CD4-positive, alpha-beta memory T cell (primary cell): ENCODE results near the gene PAPOLB. TPM values are rescaled to one million over a fixed set of nuclear protein-coding genes. Genes with fewer than 3 reads are reported as not detected.

ENCODE experiments used
- CTCF ChIA-PET: fragments of 350-600 bp; sonication (Branson Sonifier 250); formaldehyde crosslinking; loops from one replicate; lab custom pipeline; 2021; ENCODE audit warnings: inconsistent platforms; ENCODE audit not compliant: partially characterized antibody; lab: Charles Lee
- POLR2A ChIA-PET: fragments of 350-600 bp; sonication (Branson Sonifier 250); formaldehyde crosslinking; loops from one replicate; lab custom pipeline; 2021; ENCODE audit not compliant: partially characterized antibody; lab: Charles Lee
- DNase-seq, 5 donors: peaks; one replicate each; pipeline versions ENCODE4 v3.0.0 to v3.0.0-alpha.2; 2020 to 2022; ENCODE audit warnings: mixed read lengths in 1 of 5
- H3K27ac ChIP-seq: one replicate; pipeline ENCODE4 v1.7.0; 2013; ENCODE audit warnings: low read depth, low read length
- H3K27me3 ChIP-seq: 2 replicates; pipeline ENCODE4 v1.7.0; 2013; ENCODE audit warnings: mild to moderate bottlenecking, low read length, moderate library complexity; ENCODE audit not compliant: insufficient read depth
- H3K36me3 ChIP-seq: 2 replicates; pipeline ENCODE4 v1.7.0; 2013; ENCODE audit warnings: mild to moderate bottlenecking, low read length, moderate library complexity; ENCODE audit not compliant: insufficient read depth
- H3K4me1 ChIP-seq: 2 replicates; pipeline ENCODE4 v1.7.0; 2013; ENCODE audit warnings: mild to moderate bottlenecking, low read length, moderate library complexity; ENCODE audit not compliant: insufficient read depth
- H3K4me3 ChIP-seq, 2 donors: one replicate each; pipeline ENCODE4 v1.7.0; 2013; ENCODE audit warnings: low read length in 2 of 2, mild to moderate bottlenecking in 1 of 2
- H3K9me3 ChIP-seq, 2 donors: one replicate each; pipeline ENCODE4 v1.7.0; 2013; ENCODE audit warnings: low read length in 2 of 2, control low read depth in 1 of 2; ENCODE audit not compliant: control insufficient read depth in 1 of 2
- H3K27ac Mint-ChIP-seq, 7 donors: one replicate each; pipeline ENCODE4 v1.8.0; 2020 to 2021; ENCODE audit warnings: mixed read lengths in 7 of 7, mild to moderate bottlenecking in 6 of 7, inconsistent platforms in 3 of 7, moderate library complexity in 3 of 7
- H3K27me3 Mint-ChIP-seq, 2 donors: one replicate each; pipeline ENCODE4 v1.8.0; 2020 to 2021; ENCODE audit warnings: mixed read lengths in 2 of 2
- H3K36me3 Mint-ChIP-seq, 2 donors: one replicate each; pipeline ENCODE4 v1.8.0; 2020 to 2021; ENCODE audit warnings: mixed read lengths in 2 of 2, inconsistent platforms in 1 of 2, mild to moderate bottlenecking in 1 of 2
- H3K4me1 Mint-ChIP-seq, 4 donors: one replicate each; pipeline ENCODE4 v1.8.0; 2020 to 2021; ENCODE audit warnings: mixed read lengths in 4 of 4, mild to moderate bottlenecking in 1 of 4
- H3K4me3 Mint-ChIP-seq, 8 donors: one replicate each; pipeline ENCODE4 v1.8.0; 2020 to 2021; ENCODE audit warnings: mixed read lengths in 8 of 8, mild to moderate bottlenecking in 7 of 8, moderate library complexity in 6 of 8, inconsistent platforms in 3 of 8
- H3K9me3 Mint-ChIP-seq, 8 donors: one replicate each; pipeline ENCODE4 v1.8.0; 2020 to 2021; ENCODE audit warnings: mixed read lengths in 8 of 8, mild to moderate bottlenecking in 5 of 8, inconsistent platforms in 3 of 8, moderate library complexity in 1 of 8
- intact Hi-C: fragments of 100-400 bp; cut with micrococcal nuclease; formaldehyde crosslinking; loops from one replicate; pipeline ENCODE4 v1.15.1; 2023
- polyA plus RNA-seq, 2 donors: library from polyadenylated mRNA; unstranded; fragments of 300-500 nt; fragmentation: Illumina TruSeq; gene quantifications; one replicate each; pipeline ENCODE4 v1.2.3, GENCODE V29; 2021
- total RNA-seq, 2 experiments: library from RNA; stranded (reverse); gene quantifications; one replicate each; pipeline ENCODE4 v1.2.3, GENCODE V29; 2021

Gene PAPOLB
- total and polyA plus RNA-seq, 4 experiments from 2014 or later, result not detected

DNA sequence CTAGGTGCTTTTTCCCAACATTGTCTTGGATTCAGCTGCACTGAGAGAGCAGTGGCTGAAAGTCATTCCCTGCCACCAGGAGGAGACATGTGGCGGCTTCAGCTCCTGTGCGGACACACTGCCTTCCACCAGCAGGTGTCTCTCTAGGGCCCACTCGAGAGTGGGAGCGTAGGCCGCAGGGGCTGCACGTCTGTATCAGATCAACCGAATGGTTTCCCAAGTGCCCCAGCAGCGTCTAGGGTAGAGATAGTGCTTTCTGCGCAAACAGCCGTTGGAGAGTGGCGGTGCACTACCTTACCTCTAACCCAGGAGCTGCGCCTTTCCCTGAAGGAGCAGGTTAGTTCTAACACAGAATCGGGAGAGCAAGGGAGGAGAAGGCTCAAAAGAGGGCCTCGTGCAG is 31.7 kb downstream of the PAPOLB start:
- Mint-ChIP-seq H3K4me3 (no peak overlapping the region), H3K27ac (peak overlapping the region in 1 of 7 donors; percentile 59)

DNA sequence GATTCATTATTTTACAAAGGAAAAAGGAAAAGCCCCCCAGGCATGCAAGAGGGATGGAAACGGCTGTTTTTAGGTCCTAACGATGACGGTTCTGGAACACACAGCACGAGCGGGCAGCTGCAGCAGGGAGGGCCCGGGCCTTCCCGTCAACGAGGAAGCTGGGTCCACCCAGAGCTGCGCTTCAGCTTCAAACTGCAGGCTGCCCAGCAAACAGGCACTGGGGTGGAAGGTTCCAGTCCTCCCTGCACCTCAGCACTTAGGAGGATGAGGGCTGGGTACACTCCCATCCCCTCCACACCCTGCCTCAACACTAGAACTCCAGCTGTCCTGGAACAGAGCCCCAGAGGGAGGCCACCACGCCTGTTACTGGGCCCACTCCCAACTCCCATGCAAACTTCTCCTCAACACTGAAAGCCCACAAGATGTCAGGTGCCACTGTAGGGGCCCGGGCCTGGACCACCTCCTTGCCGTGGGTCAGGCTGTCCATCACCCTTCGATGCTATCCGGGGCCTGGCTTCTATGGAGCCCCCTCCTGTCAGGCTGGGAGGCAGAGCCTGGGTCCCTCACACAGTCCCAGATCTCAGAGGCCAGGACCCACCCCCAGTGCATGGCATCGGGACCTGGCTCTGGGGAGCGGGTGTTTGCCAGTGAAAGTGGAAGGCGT is 33.0 kb downstream of the PAPOLB start:
- peaks cover 0 to 4% (median 2%) of the 10 kb centered on the region in 4 donors for H3K4me1 Mint-ChIP-seq
- no peaks in the 10 kb centered on the region for H3K36me3 ChIP-seq
- ChIA-PET CTCF (interaction anchor here (1.2 to 1.7 kb wide), 2 partner anchors 259 to 260 kb away, joined by 3 to 7 read pairs; no protein-coding TSS in a partner anchor), POLR2A (no interaction called here)
- no peaks in the 10 kb centered on the region for H3K4me1 ChIP-seq
- H3K4me3 ChIP-seq, result no peak overlapping the region
- peak overlapping the region in 1 of 8 donors; percentile 38 for H3K4me3 Mint-ChIP-seq
- H3K27ac Mint-ChIP-seq, result no peak overlapping the region
- no peaks in the 10 kb centered on the region for H3K36me3 Mint-ChIP-seq
- no peaks in the 10 kb centered on the region for H3K9me3 ChIP-seq
- peaks cover 5 to 6% of the 10 kb centered on the region in 2 donors for H3K27me3 Mint-ChIP-seq
- no peaks in the 10 kb centered on the region for H3K27me3 ChIP-seq
- H3K9me3 Mint-ChIP-seq, result no peaks in the 10 kb centered on the region
- no peak for DNase-seq
- no peak overlapping the region for H3K27ac ChIP-seq
- intact Hi-C loops, result no loop called here

More for the DNA sequence above, 31.7 kb downstream of the PAPOLB start:
- intact Hi-C loops, result loop anchor here (1.0 kb wide), 1 partner anchor 255 kb away; no protein-coding TSS in a partner anchor
- POLR2A ChIA-PET, result no interaction called here
- Histone ChIP-seq H3K4me3 (no peak overlapping the region), H3K4me1 (no peaks in the 10 kb centered on the region), H3K36me3 (no peaks in the 10 kb centered on the region), H3K27ac (no peak overlapping the region), H3K9me3 (no peaks in the 10 kb centered on the region), H3K27me3 (no peaks in the 10 kb centered on the region)
- H3K36me3 Mint-ChIP-seq, result no peaks in the 10 kb centered on the region
- peaks cover 3 to 6% of the 10 kb centered on the region in 2 donors for H3K27me3 Mint-ChIP-seq
- peak in 4 of 5 donors; percentile 29 to 56 (median 35) for DNase-seq
- CTCF ChIA-PET, result interaction anchor here (0.9 to 3.0 kb wide), 7 partner anchors 38 to 261 kb away, joined by 3 to 15 read pairs (median 4); no protein-coding TSS in a partner anchor
- H3K4me1 Mint-ChIP-seq, result peaks cover 0 to 4% (median 2%) of the 10 kb centered on the region in 4 donors
- no peaks in the 10 kb centered on the region for H3K9me3 Mint-ChIP-seq

DNA sequence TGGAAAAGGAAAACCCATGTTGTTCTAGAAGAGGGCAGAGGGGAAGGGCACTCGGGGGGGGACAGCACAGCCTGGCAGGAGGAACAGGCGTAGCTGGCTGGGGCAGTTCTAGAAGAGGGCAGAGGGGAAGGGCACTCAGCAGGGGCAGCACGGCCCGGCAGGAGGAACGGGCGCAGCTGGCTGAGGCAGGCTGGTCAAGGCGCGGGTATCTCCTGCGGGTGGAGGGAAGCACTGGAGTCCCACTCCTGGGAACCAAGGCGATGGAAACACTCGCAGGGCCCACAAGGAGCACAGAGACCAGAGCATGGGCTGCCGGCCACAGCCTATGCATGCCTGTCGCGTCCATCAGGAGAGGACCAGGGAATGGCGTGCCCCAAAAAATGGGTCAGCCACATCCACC is 36.7 kb downstream of the PAPOLB start:
- intact Hi-C loops, result no loop called here
- H3K4me3 ChIP-seq, result no peak overlapping the region
- H3K27ac ChIP-seq, result no peak overlapping the region
- H3K9me3 ChIP-seq, result no peaks in the 10 kb centered on the region
- no peaks in the 10 kb centered on the region for H3K4me1 ChIP-seq
- H3K27me3 ChIP-seq, result no peaks in the 10 kb centered on the region
- peaks cover 0 to 2% (median 0%) of the 10 kb centered on the region in 8 donors for H3K9me3 Mint-ChIP-seq
- DNase-seq, result no peak
- H3K4me3 Mint-ChIP-seq, result no peak overlapping the region
- H3K27ac Mint-ChIP-seq, result peak overlapping the region in 2 of 7 donors; percentile 61 to 66
- no peaks in the 10 kb centered on the region for H3K36me3 Mint-ChIP-seq
- peaks cover 6 to 7% of the 10 kb centered on the region in 2 donors for H3K27me3 Mint-ChIP-seq
- ChIA-PET POLR2A (no interaction called here), CTCF (interaction anchor here (0.7 kb wide), 1 partner anchor 105 kb away, joined by 3 read pairs; no protein-coding TSS in a partner anchor)
- H3K36me3 ChIP-seq, result no peaks in the 10 kb centered on the region
- peaks cover 0 to 2% (median under 1%) of the 10 kb centered on the region in 4 donors for H3K4me1 Mint-ChIP-seq

DNA sequence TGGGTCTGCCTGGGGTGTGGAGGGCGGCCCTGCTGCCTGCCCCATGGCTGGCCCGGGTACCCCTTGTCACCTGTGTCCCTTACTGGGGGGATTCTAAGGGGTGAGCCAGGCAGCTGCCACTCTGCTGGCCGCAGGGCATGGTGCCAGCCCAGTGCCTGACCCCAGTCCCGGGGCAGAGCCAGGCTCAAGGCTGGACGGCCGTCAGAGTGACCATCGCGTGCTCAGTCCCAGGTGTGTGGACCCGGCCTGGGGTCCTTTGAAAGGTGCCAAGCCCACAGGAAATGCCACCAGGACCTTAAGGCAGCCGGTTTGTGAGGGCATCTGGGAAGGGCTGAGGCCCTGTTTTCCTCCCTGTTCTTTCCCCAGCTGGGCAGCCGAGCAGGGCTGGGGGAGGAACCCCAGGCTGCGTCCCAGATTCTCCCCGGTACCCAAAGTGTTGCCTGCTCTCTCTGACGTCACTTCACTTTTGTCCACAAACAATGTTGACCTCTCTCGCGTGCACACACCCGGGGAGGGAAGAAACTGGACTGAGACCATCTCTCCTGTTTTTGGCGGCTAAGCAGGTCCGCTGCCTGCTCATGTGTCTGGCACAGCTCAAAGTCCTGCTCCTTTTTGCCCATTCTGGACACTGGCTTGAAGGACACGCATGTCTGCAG is 37.6 kb downstream of the PAPOLB start:
- Histone ChIP-seq H3K9me3 (no peaks in the 10 kb centered on the region), H3K27ac (no peak overlapping the region), H3K4me1 (no peaks in the 10 kb centered on the region), H3K36me3 (no peaks in the 10 kb centered on the region), H3K4me3 (no peak overlapping the region), H3K27me3 (no peaks in the 10 kb centered on the region)
- Mint-ChIP-seq H3K27ac (no peak overlapping the region), H3K9me3 (peaks cover 0 to 2% (median 0%) of the 10 kb centered on the region in 8 donors), H3K4me3 (no peak overlapping the region), H3K27me3 (peaks cover 7 to 12% of the 10 kb centered on the region in 2 donors), H3K4me1 (no peaks in the 10 kb centered on the region), H3K36me3 (no peaks in the 10 kb centered on the region)
- POLR2A ChIA-PET, result no interaction called here
- no peak for DNase-seq
- CTCF ChIA-PET, result no interaction called here
- intact Hi-C loops, result no loop called here

DNA sequence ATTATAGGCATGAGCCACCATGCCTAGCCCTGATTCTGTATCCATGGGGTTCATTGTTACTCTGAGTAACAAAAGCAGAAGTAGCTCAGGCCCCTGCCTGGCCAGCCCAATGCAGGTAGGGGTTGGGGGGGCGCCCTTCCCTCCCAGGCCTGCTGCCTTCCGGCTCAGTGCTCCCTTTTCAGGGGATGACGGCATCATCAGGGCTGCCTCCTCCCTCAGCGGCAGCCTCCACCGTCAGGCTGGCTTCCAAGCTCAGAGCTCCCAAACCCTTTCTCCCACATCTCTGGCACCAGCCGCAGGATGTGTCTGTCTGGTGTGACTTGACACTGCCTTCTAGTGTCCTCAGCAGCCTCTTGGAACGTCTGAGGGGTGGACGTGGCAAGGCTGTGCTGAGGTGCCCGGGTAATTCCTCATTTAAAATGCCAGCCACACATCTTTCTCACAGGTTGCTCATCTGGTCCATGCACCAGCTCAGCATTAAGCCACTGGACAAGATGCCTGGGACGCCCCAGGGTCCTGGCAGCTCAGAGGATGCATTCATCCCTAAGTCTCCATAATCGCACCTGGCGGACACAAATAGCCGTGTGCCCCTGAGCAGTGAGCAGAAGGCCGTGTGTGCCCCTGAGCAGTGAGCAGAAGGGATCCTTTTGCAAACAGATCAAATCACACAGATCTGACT is 38.2 kb downstream of the PAPOLB start:
- POLR2A ChIA-PET, result no interaction called here
- peaks cover 7 to 14% of the 10 kb centered on the region in 2 donors for H3K27me3 Mint-ChIP-seq
- no peak for DNase-seq
- Histone ChIP-seq H3K36me3 (no peaks in the 10 kb centered on the region), H3K9me3 (no peaks in the 10 kb centered on the region), H3K27me3 (no peaks in the 10 kb centered on the region), H3K4me1 (no peaks in the 10 kb centered on the region), H3K27ac (no peak overlapping the region), H3K4me3 (no peak overlapping the region)
- no peak overlapping the region for H3K4me3 Mint-ChIP-seq
- no peaks in the 10 kb centered on the region for H3K4me1 Mint-ChIP-seq
- H3K36me3 Mint-ChIP-seq, result no peaks in the 10 kb centered on the region
- H3K9me3 Mint-ChIP-seq, result peaks cover 0 to 2% (median 0%) of the 10 kb centered on the region in 8 donors
- intact Hi-C loops, result no loop called here
- CTCF ChIA-PET, result no interaction called here
- H3K27ac Mint-ChIP-seq, result peak overlapping the region in 1 of 7 donors; percentile 29

DNA sequence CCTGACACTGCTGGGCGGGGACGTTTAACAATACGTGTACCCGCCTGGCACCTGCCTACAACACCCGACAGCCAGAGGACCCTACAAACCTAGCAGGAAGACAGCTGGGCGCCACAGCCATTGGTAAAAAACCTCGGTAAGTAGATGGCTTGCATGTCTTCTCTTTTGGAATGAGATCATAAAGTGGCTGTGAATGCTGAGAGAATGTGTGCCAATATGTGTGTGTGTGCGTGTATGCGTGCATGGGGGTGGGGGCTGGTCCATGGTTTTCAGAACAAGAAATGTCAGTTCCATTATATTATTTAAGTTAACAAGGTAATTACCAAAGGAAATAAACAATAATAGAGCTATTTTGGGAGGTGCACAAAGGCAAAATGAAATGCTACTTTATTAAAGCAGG is 39.2 kb downstream of the PAPOLB start:
- Mint-ChIP-seq H3K27ac (no peak overlapping the region), H3K4me1 (no peaks in the 10 kb centered on the region), H3K36me3 (no peaks in the 10 kb centered on the region), H3K27me3 (peaks cover 7 to 14% of the 10 kb centered on the region in 2 donors), H3K9me3 (peaks cover 0 to 2% (median 0%) of the 10 kb centered on the region in 8 donors), H3K4me3 (no peak overlapping the region)
- CTCF ChIA-PET, result no interaction called here
- POLR2A ChIA-PET, result no interaction called here
- no peak overlapping the region for H3K4me3 ChIP-seq
- no peaks in the 10 kb centered on the region for H3K4me1 ChIP-seq
- H3K9me3 ChIP-seq, result no peaks in the 10 kb centered on the region
- no peak for DNase-seq
- H3K27ac ChIP-seq, result no peak overlapping the region
- intact Hi-C loops, result no loop called here
- no peaks in the 10 kb centered on the region for H3K27me3 ChIP-seq
- no peaks in the 10 kb centered on the region for H3K36me3 ChIP-seq

DNA sequence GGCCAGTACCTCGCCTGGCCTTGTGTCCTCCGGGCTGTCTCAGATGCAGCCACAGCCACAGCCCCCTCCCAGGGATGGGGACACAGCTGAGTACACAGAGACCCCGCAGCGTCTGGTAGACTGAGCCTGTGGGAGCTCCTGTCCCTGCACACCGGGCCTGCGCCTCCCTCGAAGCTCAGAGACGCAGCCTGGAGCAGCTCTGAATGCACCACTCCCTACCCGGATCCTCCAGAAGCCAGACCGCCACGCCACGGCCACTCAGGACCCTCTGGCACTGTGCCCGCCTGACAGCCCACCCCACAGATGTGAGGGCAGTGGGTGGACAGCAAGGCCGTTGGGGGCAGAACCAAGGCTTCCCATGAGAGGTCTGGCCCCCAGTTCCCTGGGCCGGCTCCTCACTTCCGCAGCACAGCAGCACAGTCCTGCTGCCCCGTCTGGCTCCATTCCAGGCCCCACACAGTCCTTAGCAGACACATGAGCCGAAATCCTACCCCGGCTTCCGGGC is 40.8 kb downstream of the PAPOLB start:
- CTCF ChIA-PET, result no interaction called here

More for the DNA sequence above, 40.8 kb downstream of the PAPOLB start:
- Mint-ChIP-seq H3K27me3 (peaks cover 7 to 14% of the 10 kb centered on the region in 2 donors), H3K36me3 (no peaks in the 10 kb centered on the region), H3K9me3 (peaks cover 0 to 2% (median 0%) of the 10 kb centered on the region in 8 donors), H3K4me1 (no peaks in the 10 kb centered on the region), H3K4me3 (no peak overlapping the region), H3K27ac (no peak overlapping the region)
- H3K36me3 ChIP-seq, result no peaks in the 10 kb centered on the region
- POLR2A ChIA-PET, result no interaction called here
- H3K27me3 ChIP-seq, result no peaks in the 10 kb centered on the region
- intact Hi-C loops, result no loop called here
- no peak overlapping the region for H3K4me3 ChIP-seq
- no peaks in the 10 kb centered on the region for H3K9me3 ChIP-seq
- no peak for DNase-seq
- no peak overlapping the region for H3K27ac ChIP-seq
- no peaks in the 10 kb centered on the region for H3K4me1 ChIP-seq
